BE2C (cell line): ENCODE results near the gene PROC.

Experiments
- DNase-seq: peaks from one replicate; pipeline ENCODE4 v3.0.0-alpha.2; 2020
- H3K27me3 ChIP-seq: fragments of 250-450 bp; sonication (Bioruptor Pico); 2 replicates; pipeline ENCODE4 v1.5.1; 2020; ENCODE audit warnings: mild to moderate bottlenecking
- H3K36me3 ChIP-seq: fragments of 250-450 bp; sonication (Bioruptor Pico); 2 replicates; pipeline ENCODE4 v1.5.1; 2020; ENCODE audit warnings: mild to moderate bottlenecking
- H3K4me1 ChIP-seq: fragments of 250-450 bp; sonication (Bioruptor Pico); 2 replicates; pipeline ENCODE4 v1.5.1; 2020
- H3K4me3 ChIP-seq: 2 replicates; pipeline ENCODE4 v1.5.1; 2011; ENCODE audit warnings: low read depth, low read length
- H3K9me3 ChIP-seq: fragments of 250-450 bp; sonication (Bioruptor Pico); 2 replicates; pipeline ENCODE4 v1.5.1; 2020
- TF ChIP-seq, protein P1 (sequence below): IDR thresholded peaks from 2 replicates; pipeline ENCODE4 v1.5.1; 2012; ENCODE audit warnings: mild to moderate bottlenecking, low read depth, low read length

The PROC gene

DNA sequence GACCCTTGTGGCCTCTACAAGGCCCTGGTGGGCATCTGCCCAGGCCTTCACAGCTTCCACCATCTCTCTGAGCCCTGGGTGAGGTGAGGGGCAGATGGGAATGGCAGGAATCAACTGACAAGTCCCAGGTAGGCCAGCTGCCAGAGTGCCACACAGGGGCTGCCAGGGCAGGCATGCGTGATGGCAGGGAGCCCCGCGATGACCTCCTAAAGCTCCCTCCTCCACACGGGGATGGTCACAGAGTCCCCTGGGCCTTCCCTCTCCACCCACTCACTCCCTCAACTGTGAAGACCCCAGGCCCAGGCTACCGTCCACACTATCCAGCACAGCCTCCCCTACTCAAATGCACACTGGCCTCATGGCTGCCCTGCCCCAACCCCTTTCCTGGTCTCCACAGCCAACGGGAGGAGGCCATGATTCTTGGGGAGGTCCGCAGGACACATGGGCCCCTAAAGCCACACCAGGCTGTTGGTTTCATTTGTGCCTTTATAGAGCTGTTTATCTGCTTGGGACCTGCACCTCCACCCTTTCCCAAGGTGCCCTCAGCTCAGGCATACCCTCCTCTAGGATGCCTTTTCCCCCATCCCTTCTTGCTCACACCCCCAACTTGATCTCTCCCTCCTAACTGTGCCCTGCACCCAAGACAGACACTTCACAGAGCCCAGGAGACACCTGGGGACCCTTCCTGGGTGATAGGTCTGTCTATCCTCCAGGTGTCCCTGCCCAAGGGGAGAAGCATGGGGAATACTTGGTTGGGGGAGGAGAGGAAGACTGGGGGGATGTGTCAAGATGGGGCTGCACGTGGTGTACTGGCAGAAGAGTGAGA is 2.0 kb downstream of the PROC start:
- no peak for DNase-seq
- Histone ChIP-seq H3K4me1 (no peaks in the 10 kb centered on the region), H3K36me3 (no peaks in the 10 kb centered on the region), H3K27me3 (peaks cover 5% of the 10 kb centered on the region; the same call in 1 of the 2 replicates), H3K9me3 (no peaks in the 10 kb centered on the region), H3K4me3 (no peak overlapping the region)
- TF ChIP-seq, protein P1, sequence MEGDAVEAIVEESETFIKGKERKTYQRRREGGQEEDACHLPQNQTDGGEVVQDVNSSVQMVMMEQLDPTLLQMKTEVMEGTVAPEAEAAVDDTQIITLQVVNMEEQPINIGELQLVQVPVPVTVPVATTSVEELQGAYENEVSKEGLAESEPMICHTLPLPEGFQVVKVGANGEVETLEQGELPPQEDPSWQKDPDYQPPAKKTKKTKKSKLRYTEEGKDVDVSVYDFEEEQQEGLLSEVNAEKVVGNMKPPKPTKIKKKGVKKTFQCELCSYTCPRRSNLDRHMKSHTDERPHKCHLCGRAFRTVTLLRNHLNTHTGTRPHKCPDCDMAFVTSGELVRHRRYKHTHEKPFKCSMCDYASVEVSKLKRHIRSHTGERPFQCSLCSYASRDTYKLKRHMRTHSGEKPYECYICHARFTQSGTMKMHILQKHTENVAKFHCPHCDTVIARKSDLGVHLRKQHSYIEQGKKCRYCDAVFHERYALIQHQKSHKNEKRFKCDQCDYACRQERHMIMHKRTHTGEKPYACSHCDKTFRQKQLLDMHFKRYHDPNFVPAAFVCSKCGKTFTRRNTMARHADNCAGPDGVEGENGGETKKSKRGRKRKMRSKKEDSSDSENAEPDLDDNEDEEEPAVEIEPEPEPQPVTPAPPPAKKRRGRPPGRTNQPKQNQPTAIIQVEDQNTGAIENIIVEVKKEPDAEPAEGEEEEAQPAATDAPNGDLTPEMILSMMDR, result no peak

DNA sequence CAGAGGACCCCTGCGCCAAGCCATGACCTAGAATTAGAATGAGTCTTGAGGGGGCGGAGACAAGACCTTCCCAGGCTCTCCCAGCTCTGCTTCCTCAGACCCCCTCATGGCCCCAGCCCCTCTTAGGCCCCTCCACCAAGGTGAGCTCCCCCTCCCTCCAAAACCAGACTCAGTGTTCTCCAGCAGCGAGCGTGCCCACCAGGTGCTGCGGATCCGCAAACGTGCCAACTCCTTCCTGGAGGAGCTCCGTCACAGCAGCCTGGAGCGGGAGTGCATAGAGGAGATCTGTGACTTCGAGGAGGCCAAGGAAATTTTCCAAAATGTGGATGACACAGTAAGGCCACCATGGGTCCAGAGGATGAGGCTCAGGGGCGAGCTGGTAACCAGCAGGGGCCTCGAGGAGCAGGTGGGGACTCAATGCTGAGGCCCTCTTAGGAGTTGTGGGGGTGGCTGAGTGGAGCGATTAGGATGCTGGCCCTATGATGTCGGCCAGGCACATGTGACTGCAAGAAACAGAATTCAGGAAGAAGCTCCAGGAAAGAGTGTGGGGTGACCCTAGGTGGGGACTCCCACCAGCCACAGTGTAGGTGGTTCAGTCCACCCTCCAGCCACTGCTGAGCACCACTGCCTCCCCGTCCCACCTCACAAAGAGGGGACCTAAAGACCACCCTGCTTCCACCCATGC is 3.0 kb downstream of the PROC start:
- Histone ChIP-seq H3K4me3 (no peak overlapping the region), H3K36me3 (no peaks in the 10 kb centered on the region), H3K4me1 (no peaks in the 10 kb centered on the region), H3K9me3 (no peaks in the 10 kb centered on the region), H3K27me3 (peaks cover 5% of the 10 kb centered on the region; the same call in 1 of the 2 replicates)
- TF ChIP-seq, protein P1, result no peak
- DNase-seq, result no peak

DNA sequence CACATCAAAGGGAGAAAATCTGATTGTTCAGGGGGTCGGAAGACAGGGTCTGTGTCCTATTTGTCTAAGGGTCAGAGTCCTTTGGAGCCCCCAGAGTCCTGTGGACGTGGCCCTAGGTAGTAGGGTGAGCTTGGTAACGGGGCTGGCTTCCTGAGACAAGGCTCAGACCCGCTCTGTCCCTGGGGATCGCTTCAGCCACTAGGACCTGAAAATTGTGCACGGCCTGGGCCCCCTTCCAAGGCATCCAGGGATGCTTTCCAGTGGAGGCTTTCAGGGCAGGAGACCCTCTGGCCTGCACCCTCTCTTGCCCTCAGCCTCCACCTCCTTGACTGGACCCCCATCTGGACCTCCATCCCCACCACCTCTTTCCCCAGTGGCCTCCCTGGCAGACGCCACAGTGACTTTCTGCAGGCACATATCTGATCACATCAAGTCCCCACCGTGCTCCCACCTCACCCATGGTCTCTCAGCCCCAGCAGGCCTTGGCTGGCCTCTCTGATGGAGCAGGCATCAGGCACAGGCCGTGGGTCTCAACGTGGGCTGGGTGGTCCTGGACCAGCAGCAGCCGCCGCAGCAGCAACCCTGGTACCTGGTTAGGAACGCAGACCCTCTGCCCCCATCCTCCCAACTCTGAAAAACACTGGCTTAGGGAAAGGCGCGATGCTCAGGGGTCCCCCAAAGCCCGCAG is 3.8 kb downstream of the PROC start:
- TF ChIP-seq, protein P1, result no peak
- no peak for DNase-seq
- H3K36me3 ChIP-seq, result no peaks in the 10 kb centered on the region
- H3K9me3 ChIP-seq, result no peaks in the 10 kb centered on the region
- no peak overlapping the region for H3K4me3 ChIP-seq
- H3K27me3 ChIP-seq, result peaks cover 5% of the 10 kb centered on the region; the same call in 1 of the 2 replicates
- H3K4me1 ChIP-seq, result no peaks in the 10 kb centered on the region

DNA sequence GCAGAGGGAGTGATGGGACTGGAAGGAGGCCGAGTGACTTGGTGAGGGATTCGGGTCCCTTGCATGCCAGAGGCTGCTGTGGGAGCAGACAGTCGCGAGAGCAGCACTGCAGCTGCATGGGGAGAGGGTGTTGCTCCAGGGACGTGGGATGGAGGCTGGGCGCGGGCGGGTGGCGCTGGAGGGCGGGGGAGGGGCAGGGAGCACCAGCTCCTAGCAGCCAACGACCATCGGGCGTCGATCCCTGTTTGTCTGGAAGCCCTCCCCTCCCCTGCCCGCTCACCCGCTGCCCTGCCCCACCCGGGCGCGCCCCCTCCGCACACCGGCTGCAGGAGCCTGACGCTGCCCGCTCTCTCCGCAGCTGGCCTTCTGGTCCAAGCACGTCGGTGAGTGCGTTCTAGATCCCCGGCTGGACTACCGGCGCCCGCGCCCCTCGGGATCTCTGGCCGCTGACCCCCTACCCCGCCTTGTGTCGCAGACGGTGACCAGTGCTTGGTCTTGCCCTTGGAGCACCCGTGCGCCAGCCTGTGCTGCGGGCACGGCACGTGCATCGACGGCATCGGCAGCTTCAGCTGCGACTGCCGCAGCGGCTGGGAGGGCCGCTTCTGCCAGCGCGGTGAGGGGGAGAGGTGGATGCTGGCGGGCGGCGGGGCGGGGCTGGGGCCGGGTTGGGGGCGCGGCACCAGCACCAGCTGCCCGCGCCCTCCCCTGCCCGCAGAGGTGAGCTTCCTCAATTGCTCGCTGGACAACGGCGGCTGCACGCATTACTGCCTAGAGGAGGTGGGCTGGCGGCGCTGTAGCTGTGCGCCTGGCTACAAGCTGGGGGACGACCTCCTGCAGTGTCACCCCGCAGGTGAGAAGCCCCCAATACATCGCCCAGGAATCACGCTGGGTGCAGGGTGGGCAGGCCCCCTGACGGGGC is 4.6 kb downstream of the PROC start:
- peaks cover 5% of the 10 kb centered on the region; the same call in 1 of the 2 replicates for H3K27me3 ChIP-seq
- TF ChIP-seq, protein P1, result no peak
- no peaks in the 10 kb centered on the region for H3K36me3 ChIP-seq
- no peaks in the 10 kb centered on the region for H3K4me1 ChIP-seq
- H3K4me3 ChIP-seq, result peak overlapping the region; percentile 37
- peak; percentile 34 for DNase-seq
- H3K9me3 ChIP-seq, result no peaks in the 10 kb centered on the region

DNA sequence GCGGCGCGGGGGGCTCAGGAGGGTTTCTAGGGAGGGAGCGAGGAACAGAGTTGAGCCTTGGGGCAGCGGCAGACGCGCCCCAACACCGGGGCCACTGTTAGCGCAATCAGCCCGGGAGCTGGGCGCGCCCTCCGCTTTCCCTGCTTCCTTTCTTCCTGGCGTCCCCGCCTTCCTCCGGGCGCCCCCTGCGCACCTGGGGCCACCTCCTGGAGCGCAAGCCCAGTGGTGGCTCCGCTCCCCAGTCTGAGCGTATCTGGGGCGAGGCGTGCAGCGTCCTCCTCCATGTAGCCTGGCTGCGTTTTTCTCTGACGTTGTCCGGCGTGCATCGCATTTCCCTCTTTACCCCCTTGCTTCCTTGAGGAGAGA is 5.2 kb downstream of the PROC start:
- no peaks in the 10 kb centered on the region for H3K9me3 ChIP-seq
- peak overlapping the region; percentile 37 for H3K4me3 ChIP-seq
- no peaks in the 10 kb centered on the region for H3K4me1 ChIP-seq
- no peaks in the 10 kb centered on the region for H3K36me3 ChIP-seq
- peaks cover 5% of the 10 kb centered on the region; the same call in 1 of the 2 replicates for H3K27me3 ChIP-seq
- DNase-seq, result no peak
- TF ChIP-seq, protein P1, result no peak
